ENCODE data around the gene EFCAB6. TPM values are rescaled to one million over a fixed set of nuclear protein-coding genes. Genes with fewer than 3 reads are reported as not detected.

The EFCAB6 gene
- polyA plus RNA-seq, 3 donors from 2014 or later, result 0.04 to 0.18 TPM; not detected in 1

DNA sequence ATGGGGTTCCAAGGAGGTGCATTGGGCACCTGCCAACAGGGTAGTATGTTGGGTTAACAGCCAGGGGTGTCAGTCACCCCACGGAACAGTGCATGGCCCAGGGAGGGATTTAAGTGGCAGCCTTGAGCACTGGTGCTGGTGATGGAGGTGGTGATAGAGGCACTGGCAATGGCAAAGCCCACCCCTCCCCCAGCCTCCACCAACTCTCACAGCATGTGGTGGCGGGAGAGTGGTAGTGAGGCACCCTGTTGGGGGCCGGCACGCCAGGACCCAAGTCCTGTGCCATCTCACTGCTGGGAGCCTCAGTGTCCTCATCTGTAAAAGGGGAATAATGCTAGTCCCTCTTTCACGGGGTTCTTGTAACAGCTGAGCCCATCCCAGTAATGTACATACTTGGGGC, 318.8 kb downstream of the EFCAB6 start:
- no peak overlapping the region for H3K27ac Mint-ChIP-seq
- H3K36me3 Mint-ChIP-seq, result no peaks in the 10 kb centered on the region
- peaks cover 0 to 3% (median 0%) of the 10 kb centered on the region in 6 donors for H3K9me3 Mint-ChIP-seq
- DNase-seq, result no peak
- H3K27me3 Mint-ChIP-seq (ENCODE audit: low read depth in 3 of 3), result peaks cover 4 to 9% (median 7%) of the 10 kb centered on the region in 3 donors
- no peaks in the 10 kb centered on the region for H3K4me1 Mint-ChIP-seq
- no peak overlapping the region for H3K4me3 Mint-ChIP-seq

DNA sequence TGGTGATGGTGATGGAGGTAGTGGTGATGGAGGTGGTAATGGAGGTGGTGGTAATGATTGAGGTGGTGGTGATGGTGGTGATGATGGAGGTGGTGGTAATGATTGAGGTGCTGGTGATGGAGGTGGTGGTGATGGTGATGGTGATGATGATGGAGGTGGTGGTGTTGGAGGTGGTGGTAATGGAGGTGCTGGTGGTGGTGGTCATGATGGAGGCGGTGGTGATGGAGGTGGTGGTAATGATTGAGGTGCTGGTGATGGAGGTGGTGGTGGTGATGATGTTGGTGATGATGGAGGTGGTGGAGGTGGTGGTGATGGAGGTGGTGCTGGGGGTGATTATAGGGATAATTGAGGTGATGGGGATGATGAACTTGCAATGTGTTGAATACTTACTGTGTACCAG, 320.4 kb downstream of the EFCAB6 start:
- Mint-ChIP-seq H3K36me3 (no peaks in the 10 kb centered on the region), H3K27me3 (ENCODE audit: low read depth in 3 of 3) (peaks cover 1 to 7% (median 4%) of the 10 kb centered on the region in 3 donors), H3K4me3 (no peak overlapping the region), H3K9me3 (peaks cover 0 to 3% (median 0%) of the 10 kb centered on the region in 6 donors), H3K27ac (peak overlapping the region in 1 of 6 donors; percentile 55), H3K4me1 (no peaks in the 10 kb centered on the region)
- no peak for DNase-seq

DNA sequence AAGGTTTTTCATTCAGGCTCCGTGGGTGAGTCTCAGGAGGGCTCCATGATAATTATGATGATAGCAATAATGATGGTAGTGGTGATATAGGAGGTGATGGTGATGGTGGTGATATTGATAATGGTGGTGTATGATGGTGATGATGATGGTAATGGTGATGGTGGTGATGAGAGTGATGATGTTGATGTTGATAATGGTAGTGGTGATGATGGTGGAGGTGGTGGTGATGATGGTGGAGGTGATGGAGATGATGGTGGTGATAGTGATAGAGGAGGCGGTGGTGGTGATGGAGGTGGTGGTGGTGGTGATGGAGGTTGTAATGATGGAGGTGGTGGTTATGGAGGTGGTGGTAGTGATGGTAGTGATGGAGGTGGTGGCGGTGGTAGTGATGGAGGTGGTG, 320.9 kb downstream of the EFCAB6 start:
- Mint-ChIP-seq H3K4me3 (no peak overlapping the region), H3K36me3 (no peaks in the 10 kb centered on the region), H3K27me3 (ENCODE audit: low read depth in 3 of 3) (peaks cover 1 to 7% (median 4%) of the 10 kb centered on the region in 3 donors), H3K27ac (no peak overlapping the region), H3K9me3 (peaks cover 0 to 3% (median 0%) of the 10 kb centered on the region in 6 donors), H3K4me1 (no peaks in the 10 kb centered on the region)
- DNase-seq, result no peak

DNA sequence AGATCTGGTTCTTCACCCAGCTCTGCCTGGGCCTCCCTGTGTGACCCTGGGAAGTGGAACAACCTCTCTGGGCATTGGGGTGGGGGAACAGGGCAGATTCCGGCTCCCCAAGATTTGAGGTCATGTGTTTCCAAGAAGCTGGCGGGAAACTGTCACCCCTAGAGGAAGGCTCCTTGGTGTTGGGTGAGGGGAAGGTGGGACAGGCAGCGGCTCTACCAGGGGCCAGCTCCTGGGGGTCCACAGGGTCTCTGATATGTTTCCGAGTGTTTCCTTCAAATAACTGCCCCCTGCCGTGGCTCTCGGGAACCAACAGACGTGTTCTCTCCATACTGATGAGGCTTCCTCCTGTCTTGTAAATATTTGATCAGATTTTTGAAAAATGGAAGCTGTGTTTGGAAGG, 321.8 kb downstream of the EFCAB6 start:
- Mint-ChIP-seq H3K9me3 (peaks cover 0 to 3% (median 0%) of the 10 kb centered on the region in 6 donors), H3K4me1 (no peaks in the 10 kb centered on the region), H3K4me3 (no peak overlapping the region), H3K27me3 (ENCODE audit: low read depth in 3 of 3) (peaks cover 1 to 7% (median 4%) of the 10 kb centered on the region in 3 donors), H3K36me3 (no peaks in the 10 kb centered on the region), H3K27ac (no peak overlapping the region)
- no peak for DNase-seq

DNA sequence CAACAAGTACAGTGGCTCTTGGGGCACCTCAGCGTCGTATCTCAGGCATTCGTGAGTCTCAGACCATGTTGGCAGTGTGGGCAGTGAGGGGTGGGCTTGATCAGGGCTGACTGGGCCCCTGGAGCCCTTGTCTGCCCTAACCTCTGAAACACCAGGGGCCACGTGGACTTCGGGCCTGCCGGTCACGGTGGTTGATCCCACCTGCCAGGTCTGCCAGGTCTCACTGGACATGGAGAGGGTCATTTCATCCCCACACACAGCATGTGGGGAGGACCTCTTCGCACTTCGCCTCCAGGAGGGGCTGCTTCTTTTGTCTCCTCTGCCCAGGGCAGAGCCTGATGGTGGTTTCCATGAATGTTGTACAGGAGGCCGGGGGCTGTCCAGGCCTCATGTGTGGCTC, 323.2 kb downstream of the EFCAB6 start:
- Mint-ChIP-seq H3K27me3 (ENCODE audit: low read depth in 3 of 3) (peaks cover 1 to 5% (median 4%) of the 10 kb centered on the region in 3 donors), H3K4me1 (no peaks in the 10 kb centered on the region), H3K27ac (no peak overlapping the region), H3K4me3 (no peak overlapping the region), H3K9me3 (peaks cover 0 to 3% (median 0%) of the 10 kb centered on the region in 6 donors), H3K36me3 (no peaks in the 10 kb centered on the region)
- DNase-seq, result no peak

DNA sequence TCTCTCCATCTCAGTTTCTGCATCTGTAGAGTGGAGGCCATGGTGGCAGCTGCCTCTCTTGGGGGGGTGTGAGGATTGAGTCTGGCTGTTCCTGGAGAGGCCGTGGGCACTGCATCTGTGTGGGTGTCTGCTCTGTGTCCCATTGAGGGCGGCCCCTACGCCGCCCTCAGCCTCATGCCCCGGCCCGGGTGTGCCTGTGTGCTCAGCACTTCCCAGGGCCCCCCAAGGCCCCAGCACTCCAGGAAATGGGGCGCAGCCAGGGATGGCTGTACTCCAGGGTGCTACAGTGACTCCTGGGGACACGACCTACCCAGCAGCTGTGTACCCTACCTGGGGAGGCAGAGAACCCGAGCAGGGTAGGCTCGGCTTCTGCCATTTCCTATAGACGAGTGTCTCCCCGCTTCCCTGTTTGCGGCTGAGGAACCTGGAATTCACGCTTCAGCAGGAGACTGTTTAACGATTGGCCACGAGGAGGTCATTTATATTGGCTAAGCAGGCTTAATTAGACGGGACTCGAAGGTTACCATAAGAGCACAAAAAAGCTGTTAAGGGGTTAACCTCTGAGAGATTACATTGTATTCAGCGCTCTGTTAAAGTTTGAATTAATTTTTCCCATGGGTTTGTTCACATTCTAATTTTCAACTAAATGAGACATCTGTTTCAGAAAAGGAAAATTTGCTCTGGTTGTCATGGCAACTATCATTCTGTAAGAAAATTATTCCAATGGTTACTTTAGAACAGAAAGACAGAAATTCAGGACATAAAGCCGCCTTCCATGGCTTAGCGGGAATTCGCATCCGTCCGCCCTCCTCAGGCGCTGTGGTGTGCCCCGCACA, 323.9 kb downstream of the EFCAB6 start:
- Mint-ChIP-seq H3K27ac (no peak overlapping the region), H3K27me3 (ENCODE audit: low read depth in 3 of 3) (peaks cover under 1 to 5% (median 4%) of the 10 kb centered on the region in 3 donors), H3K4me3 (no peak overlapping the region), H3K4me1 (no peaks in the 10 kb centered on the region), H3K9me3 (peaks cover 0 to 3% (median 0%) of the 10 kb centered on the region in 6 donors), H3K36me3 (no peaks in the 10 kb centered on the region)
- DNase-seq, result no peak

DNA sequence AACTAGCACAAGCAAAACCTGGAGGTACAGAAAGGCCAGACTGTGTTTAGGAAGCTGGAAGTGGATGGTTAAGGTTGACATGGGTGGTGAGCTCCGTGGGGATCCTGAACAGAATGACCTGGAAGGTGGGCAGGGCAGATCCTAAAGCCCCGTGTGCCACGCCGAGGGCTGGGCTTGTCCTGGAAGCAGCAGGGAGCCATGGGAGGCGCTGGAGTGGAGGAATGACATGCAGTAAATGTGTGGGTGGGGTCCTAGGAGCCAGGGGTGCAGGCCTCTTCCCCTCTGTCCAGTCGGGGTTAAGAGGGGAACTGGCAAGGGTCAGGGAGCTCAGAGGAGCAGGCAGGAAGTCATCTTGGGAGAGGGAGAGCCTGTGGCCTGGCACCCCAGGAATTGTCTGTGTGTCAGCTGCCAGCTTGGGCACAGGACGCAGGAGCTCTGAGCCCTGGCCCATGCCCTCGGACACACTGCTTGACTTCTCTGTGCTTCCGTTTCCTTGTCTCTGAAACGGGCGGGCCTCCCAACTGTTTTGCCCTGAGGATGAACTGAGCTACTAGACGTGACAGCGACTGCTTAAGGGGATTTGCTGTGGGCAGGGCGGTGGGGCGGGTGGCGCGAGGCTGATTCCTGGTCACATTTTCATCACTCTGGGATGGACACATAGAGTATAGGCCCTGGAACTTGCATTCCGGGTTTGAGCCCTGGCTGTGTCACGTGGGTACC, 324.6 kb downstream of the EFCAB6 start:
- H3K36me3 Mint-ChIP-seq, result no peaks in the 10 kb centered on the region
- no peak overlapping the region for H3K4me3 Mint-ChIP-seq
- no peak for DNase-seq
- H3K27ac Mint-ChIP-seq, result no peak overlapping the region
- peaks cover 0 to 3% (median 0%) of the 10 kb centered on the region in 6 donors for H3K9me3 Mint-ChIP-seq
- H3K4me1 Mint-ChIP-seq, result no peaks in the 10 kb centered on the region
- peaks cover 0 to 4% (median 0%) of the 10 kb centered on the region in 3 donors for H3K27me3 Mint-ChIP-seq (ENCODE audit: low read depth in 3 of 3)

DNA sequence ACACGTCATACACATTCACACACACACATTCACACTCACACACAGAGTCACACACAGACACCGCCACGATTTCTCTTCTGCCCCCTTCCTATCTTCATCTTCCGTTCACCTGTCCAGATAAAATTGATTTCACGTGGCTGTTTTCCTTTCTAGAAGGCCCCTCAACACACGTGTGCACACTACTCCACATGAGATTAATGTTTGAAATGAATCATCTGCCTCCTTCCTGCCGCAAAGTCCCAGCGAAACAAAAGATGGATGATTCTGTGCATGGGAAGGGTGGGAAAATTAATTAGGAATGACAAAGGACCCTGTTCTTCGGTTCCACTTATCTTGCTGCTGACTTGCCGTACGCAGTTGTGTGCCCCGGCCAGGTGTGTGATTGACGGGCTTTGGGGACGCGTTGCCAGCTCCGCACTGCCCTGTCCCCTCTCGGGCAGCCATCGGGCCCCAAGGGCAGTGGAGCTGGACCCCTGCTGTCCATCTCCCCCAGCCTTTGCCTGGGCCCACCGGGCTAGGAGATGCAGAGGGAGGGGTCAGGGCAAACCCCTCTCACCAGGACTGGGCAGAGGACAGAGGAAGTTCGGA, 326.5 kb downstream of the EFCAB6 start:
- Mint-ChIP-seq H3K27ac (no peak overlapping the region), H3K27me3 (ENCODE audit: low read depth in 3 of 3) (peaks cover 0 to 2% (median 0%) of the 10 kb centered on the region in 3 donors), H3K4me1 (peaks cover 11 to 13% of the 10 kb centered on the region in 2 donors)

DNA sequence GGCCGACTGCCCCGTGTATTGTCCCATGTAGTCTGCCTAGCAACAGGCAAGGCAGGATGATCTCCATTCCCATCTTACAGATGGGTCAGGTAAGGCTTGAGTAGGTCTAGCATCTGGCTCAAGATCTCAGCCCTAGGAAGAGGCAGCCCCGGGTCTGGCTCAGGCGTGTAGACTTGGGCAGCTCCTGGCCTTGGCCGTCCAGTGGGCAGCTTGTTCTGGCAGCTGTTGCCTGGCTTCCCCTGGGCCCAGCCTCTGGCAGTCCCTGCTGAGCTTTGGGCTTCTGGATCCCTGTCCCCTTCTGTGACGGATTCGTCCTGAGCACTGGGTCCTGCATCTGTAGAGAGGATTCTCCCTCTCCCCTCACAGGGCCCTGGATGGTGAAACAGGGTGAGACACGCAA, 327.9 kb downstream of the EFCAB6 start:
- no peaks in the 10 kb centered on the region for H3K36me3 Mint-ChIP-seq
- DNase-seq, result no peak

More for the DNA sequence above, 326.5 kb downstream of the EFCAB6 start:
- H3K9me3 Mint-ChIP-seq, result no peaks in the 10 kb centered on the region
- no peak for DNase-seq
- H3K4me3 Mint-ChIP-seq, result no peak overlapping the region
- H3K36me3 Mint-ChIP-seq, result no peaks in the 10 kb centered on the region

DNA sequence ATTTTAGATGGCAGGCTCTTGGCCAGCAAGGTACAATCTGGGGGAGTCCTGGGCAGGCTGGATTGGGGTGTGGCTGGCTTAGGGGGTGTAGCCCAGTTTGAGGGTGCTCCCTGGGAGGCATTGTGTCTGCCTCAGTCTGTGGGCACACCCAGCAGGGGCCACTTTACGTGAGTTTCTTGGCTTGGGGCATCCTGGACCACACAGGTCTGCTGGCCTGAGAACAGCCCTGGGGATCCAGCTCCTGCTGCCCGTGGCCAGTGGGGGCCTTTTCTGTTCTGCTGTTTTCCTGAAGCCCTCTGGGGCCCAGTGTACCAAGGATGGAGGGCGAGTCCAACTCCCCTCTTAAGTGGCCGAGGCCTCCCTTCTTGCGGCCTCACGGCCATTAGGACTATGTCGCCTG, 328.4 kb downstream of the EFCAB6 start:
- H3K4me3 Mint-ChIP-seq, result no peak overlapping the region
- H3K9me3 Mint-ChIP-seq, result no peaks in the 10 kb centered on the region
- H3K36me3 Mint-ChIP-seq, result no peaks in the 10 kb centered on the region
- DNase-seq, result no peak
- peaks cover 15 to 21% of the 10 kb centered on the region in 2 donors for H3K4me1 Mint-ChIP-seq
- no peak overlapping the region for H3K27ac Mint-ChIP-seq
- peaks cover 0 to under 1% (median 0%) of the 10 kb centered on the region in 3 donors for H3K27me3 Mint-ChIP-seq (ENCODE audit: low read depth in 3 of 3)

More for the DNA sequence above, 327.9 kb downstream of the EFCAB6 start:
- H3K27ac Mint-ChIP-seq, result no peak overlapping the region
- no peaks in the 10 kb centered on the region for H3K9me3 Mint-ChIP-seq
- H3K27me3 Mint-ChIP-seq (ENCODE audit: low read depth in 3 of 3), result peaks cover 0 to 2% (median 0%) of the 10 kb centered on the region in 3 donors
- no peak overlapping the region for H3K4me3 Mint-ChIP-seq
- H3K4me1 Mint-ChIP-seq, result peaks cover 15 to 21% of the 10 kb centered on the region in 2 donors

DNA sequence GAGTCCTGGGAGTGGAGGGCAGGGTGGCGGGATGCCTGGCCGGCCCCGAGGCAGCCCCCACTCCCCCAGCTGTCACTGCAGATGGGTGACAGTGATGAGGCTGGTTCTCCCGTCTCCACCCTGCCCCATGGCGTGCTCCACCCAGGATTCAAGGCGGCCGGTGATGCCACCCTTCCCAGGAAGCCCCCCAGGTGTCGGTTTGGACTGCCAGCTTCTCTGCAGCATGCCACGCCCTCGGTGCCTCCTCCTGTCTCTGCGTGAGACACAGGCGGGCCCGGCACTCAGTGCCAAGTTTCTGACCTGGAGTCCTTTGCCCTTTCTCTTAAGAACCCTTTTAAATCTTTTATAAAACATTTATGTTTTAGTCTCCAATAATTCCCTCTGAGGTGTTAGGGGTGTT, 328.8 kb downstream of the EFCAB6 start:
- no peak for DNase-seq
- no peaks in the 10 kb centered on the region for H3K36me3 Mint-ChIP-seq
- no peaks in the 10 kb centered on the region for H3K9me3 Mint-ChIP-seq
- H3K27ac Mint-ChIP-seq, result no peak overlapping the region
- H3K4me1 Mint-ChIP-seq, result peaks cover 15 to 21% of the 10 kb centered on the region in 2 donors
- no peaks in the 10 kb centered on the region for H3K27me3 Mint-ChIP-seq (ENCODE audit: low read depth in 3 of 3)
- H3K4me3 Mint-ChIP-seq, result no peak overlapping the region

DNA sequence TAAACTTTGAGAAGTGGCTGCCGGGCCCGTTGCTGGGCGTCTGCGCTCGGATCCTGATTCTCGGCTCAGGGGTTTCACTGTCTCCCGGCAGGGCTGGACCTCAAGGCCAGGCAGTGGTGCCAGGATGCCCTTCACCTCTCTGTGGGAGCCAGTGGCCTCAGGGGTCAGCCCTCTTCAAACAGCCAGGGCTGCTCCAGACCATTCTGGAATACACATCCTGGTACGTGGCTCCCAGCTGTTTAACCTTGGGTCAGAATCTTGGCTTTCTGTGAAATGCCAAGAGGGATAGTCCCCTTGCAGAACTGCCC, 329.8 kb downstream of the EFCAB6 start:
- peaks cover 15 to 21% of the 10 kb centered on the region in 2 donors for H3K4me1 Mint-ChIP-seq
- no peaks in the 10 kb centered on the region for H3K36me3 Mint-ChIP-seq
- H3K4me3 Mint-ChIP-seq, result peak overlapping the region in 3 of 5 donors; percentile 75 to 86 (median 76)
- peak overlapping the region in 2 of 6 donors; percentile 48 to 86 for H3K27ac Mint-ChIP-seq
- H3K9me3 Mint-ChIP-seq, result no peaks in the 10 kb centered on the region
- DNase-seq, result no peak
- H3K27me3 Mint-ChIP-seq (ENCODE audit: low read depth in 3 of 3), result no peaks in the 10 kb centered on the region

DNA sequence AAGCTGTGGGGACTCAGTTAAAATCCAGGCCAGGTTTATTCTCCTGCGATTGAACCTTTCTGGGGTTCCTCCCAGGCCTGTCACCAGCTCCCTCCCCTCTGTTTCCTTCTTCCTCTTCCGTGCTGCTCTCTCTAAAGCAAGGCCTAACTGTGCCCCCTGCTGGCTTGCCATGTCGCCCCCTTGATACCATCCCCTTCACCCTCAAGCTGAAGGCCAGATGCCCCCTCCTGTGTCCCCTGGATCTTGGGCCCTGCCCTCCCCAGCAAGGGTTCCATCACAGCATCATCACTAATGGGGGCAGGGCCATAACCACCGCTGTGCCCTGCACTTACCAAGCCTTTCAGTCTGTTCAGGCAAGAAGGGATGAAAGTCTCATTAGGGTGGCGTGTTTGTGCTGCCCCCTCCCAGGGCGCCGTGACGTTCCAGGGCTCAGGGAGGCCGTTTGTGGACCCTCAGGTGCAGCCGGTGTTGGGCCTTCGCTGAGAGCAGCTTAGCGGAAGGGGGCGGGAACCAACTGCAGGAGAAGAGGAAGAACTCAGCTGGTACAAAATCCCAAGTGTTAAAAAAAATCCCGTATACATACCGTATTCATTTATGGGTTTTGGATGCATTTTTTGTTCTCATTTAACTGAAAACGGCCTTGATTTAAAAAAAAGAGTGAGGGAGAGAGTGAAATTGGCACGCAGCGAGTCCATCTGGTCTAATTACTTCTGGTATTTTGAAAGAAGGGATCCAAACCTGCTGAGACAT, 330.4 kb downstream of the EFCAB6 start:
- Mint-ChIP-seq H3K36me3 (no peaks in the 10 kb centered on the region), H3K4me3 (peak overlapping the region; percentile 59 to 86 (median 75)), H3K27ac (peak overlapping the region in 4 of 6 donors; percentile 15 to 86 (median 63)), H3K27me3 (ENCODE audit: low read depth in 3 of 3) (no peaks in the 10 kb centered on the region), H3K9me3 (no peaks in the 10 kb centered on the region), H3K4me1 (peaks cover 15 to 21% of the 10 kb centered on the region in 2 donors)
- DNase-seq, result peak in 1 of 3 donors; percentile 22

All from immature natural killer cell (primary cell).